Neural progenitor cell (in vitro differentiated cells): ENCODE data around the gene SLC6A18. TPM values are rescaled to one million over a fixed set of nuclear protein-coding genes. Genes with fewer than 3 reads are reported as not detected.

Source experiments
- DNase-seq: peaks from one replicate; pipeline ENCODE4 v3.0.0-alpha.2; 2016; ENCODE audit warnings: low spot score
- H2AFZ ChIP-seq: fragments of 200-600 bp; sonication (generic); replicated peaks from 2 replicates; pipeline ENCODE4 v1.6.1; 2016; ENCODE audit warnings: antibody characterized with exemption
- H3F3A ChIP-seq: fragments of 200-600 bp; sonication (generic); 2 replicates; pipeline ENCODE4 v1.6.1; 2016; ENCODE audit warnings: antibody characterized with exemption, low read depth
- H3K27ac ChIP-seq: fragments of 200-600 bp; sonication (generic); 2 replicates; pipeline ENCODE4 v1.5.1; 2016; ENCODE audit warnings: mild to moderate bottlenecking
- H3K27me3 ChIP-seq: fragments of 200-600 bp; sonication (generic); 2 replicates; pipeline ENCODE4 v1.6.1; 2016; ENCODE audit warnings: mild to moderate bottlenecking, moderate library complexity
- H3K36me3 ChIP-seq: fragments of 200-600 bp; sonication (generic); 2 replicates; pipeline ENCODE4 v1.5.1; 2016
- H3K4me1 ChIP-seq: fragments of 200-600 bp; sonication (generic); 2 replicates; pipeline ENCODE4 v1.6.1; 2016; ENCODE audit warnings: mixed run types
- H3K4me2 ChIP-seq: fragments of 200-600 bp; sonication (generic); 2 replicates; pipeline ENCODE4 v1.6.1; 2016
- H3K4me3 ChIP-seq: fragments of 200-600 bp; sonication (generic); 2 replicates; pipeline ENCODE4 v1.5.1; 2016
- H3K79me2 ChIP-seq: fragments of 200-600 bp; sonication (generic); 2 replicates; pipeline ENCODE4 v1.6.1; 2016; ENCODE audit warnings: low read depth
- H3K9ac ChIP-seq: fragments of 200-600 bp; sonication (generic); 2 replicates; pipeline ENCODE4 v1.6.1; 2016
- H3K9me3 ChIP-seq: fragments of 200-600 bp; sonication (generic); 2 replicates; pipeline ENCODE4 v1.5.1; 2016; ENCODE audit warnings: low read depth
- H4K20me1 ChIP-seq: fragments of 200-600 bp; sonication (generic); 2 replicates; pipeline ENCODE4 v1.6.1; 2016; ENCODE audit warnings: low read depth
- H3K27ac Mint-ChIP-seq: 3 replicates; pipeline ENCODE4 v1.8.0; 2021; ENCODE audit warnings: mixed read lengths
- H3K27me3 Mint-ChIP-seq: 2 replicates; pipeline ENCODE4 v1.8.0; 2022; ENCODE audit warnings: low read depth, mild to moderate bottlenecking, inconsistent platforms, moderate library complexity, mixed read lengths; ENCODE audit not compliant: insufficient read depth
- H3K36me3 Mint-ChIP-seq: 3 replicates; pipeline ENCODE4 v1.8.0; 2021; ENCODE audit warnings: mixed read lengths
- H3K4me1 Mint-ChIP-seq: 3 replicates; pipeline ENCODE4 v1.8.0; 2021; ENCODE audit warnings: mixed read lengths
- H3K4me3 Mint-ChIP-seq: 3 replicates; pipeline ENCODE4 v1.8.0; 2021; ENCODE audit warnings: mild to moderate bottlenecking, moderate library complexity, mixed read lengths
- H3K9me3 Mint-ChIP-seq: 3 replicates; pipeline ENCODE4 v1.8.0; 2020; ENCODE audit warnings: mixed read lengths
- EZH2 ChIP-seq: fragments of 200-600 bp; sonication (generic); IDR thresholded peaks from 2 replicates; pipeline ENCODE4 v1.6.1; 2017; ENCODE audit warnings: antibody characterized with exemption, mild to moderate bottlenecking, moderate library complexity
- EZH2phosphoT487 ChIP-seq: fragments of 200-600 bp; sonication (generic); IDR thresholded peaks from 2 replicates; pipeline ENCODE4 v1.6.1; 2017; ENCODE audit warnings: antibody characterized with exemption
- total RNA-seq: library from RNA; depleted of rRNA; stranded (reverse); fragments of >200 nt; gene quantifications from 2 replicates; pipeline ENCODE4 v1.2.3, GENCODE V29; 2015; ENCODE audit warnings: low replicate concordance
- TF ChIP-seq, protein P1 (sequence below): fragments of 200-600 bp; sonication (generic); IDR thresholded peaks from 2 replicates; pipeline ENCODE4 v1.5.1; 2017; ENCODE audit warnings: antibody characterized with exemption, mild to moderate bottlenecking

The SLC6A18 gene
- total RNA-seq, 1 donor from 2014 or later: not detected

DNA sequence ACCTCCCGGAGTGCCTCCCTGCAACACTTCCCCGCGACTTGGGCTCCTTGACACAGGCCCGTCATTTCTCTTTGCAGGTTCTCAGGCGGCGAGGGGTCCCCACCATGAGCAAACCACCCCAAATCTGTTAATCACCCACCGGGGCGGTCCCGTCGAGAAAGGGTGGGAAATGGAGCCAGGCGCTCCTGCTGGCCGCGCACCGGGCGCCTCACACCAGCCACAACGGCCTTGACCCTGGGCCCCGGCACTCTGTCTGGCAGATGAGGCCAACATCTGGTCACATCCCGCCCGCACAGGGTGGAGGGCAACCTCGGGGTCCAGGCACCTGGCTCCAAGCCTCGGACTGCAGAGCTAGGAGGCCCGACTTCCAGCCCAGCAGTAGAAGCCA lies 70.5 kb downstream of the SLC6A18 start:
- Histone ChIP-seq H3K36me3 (no peaks in the 10 kb centered on the region), H3K9me3 (no peaks in the 10 kb centered on the region), H3K4me2 (peak overlapping the region; percentile 85), H2AFZ (peak overlapping the region; percentile 91), H3K27me3 (peaks cover 43% of the 10 kb centered on the region), H3F3A (peaks cover 10% of the 10 kb centered on the region), H3K4me3 (peak overlapping the region; percentile 66), H3K4me1 (peaks cover 10% of the 10 kb centered on the region), H3K27ac (no peak overlapping the region), H3K9ac (no peak overlapping the region), H3K79me2 (no peaks in the 10 kb centered on the region), H4K20me1 (peaks cover 6% of the 10 kb centered on the region)
- Mint-ChIP-seq H3K4me1 (peaks cover 3% of the 10 kb centered on the region), H3K27me3 (peaks cover 16% of the 10 kb centered on the region), H3K4me3 (peak overlapping the region; percentile 73), H3K36me3 (no peaks in the 10 kb centered on the region), H3K27ac (no peak overlapping the region), H3K9me3 (no peaks in the 10 kb centered on the region)
- TF ChIP-seq EZH2phosphoT487 (no peak), EZH2 (no peak)
- TF ChIP-seq, protein P1, sequence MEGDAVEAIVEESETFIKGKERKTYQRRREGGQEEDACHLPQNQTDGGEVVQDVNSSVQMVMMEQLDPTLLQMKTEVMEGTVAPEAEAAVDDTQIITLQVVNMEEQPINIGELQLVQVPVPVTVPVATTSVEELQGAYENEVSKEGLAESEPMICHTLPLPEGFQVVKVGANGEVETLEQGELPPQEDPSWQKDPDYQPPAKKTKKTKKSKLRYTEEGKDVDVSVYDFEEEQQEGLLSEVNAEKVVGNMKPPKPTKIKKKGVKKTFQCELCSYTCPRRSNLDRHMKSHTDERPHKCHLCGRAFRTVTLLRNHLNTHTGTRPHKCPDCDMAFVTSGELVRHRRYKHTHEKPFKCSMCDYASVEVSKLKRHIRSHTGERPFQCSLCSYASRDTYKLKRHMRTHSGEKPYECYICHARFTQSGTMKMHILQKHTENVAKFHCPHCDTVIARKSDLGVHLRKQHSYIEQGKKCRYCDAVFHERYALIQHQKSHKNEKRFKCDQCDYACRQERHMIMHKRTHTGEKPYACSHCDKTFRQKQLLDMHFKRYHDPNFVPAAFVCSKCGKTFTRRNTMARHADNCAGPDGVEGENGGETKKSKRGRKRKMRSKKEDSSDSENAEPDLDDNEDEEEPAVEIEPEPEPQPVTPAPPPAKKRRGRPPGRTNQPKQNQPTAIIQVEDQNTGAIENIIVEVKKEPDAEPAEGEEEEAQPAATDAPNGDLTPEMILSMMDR: no peak
- no peak for DNase-seq

Other genes starting within 250 kb of the SLC6A18 start
- 1.3 and 3.2 TPM in 2 replicates for gene NKD2, start 216.6 kb upstream of the SLC6A18 start, total RNA-seq
- 7.5 and 27.3 TPM in 2 replicates for gene SLC12A7, start 113.3 kb upstream of the SLC6A18 start, total RNA-seq
- not detected in 2 replicates for gene SLC6A19, start 23.8 kb upstream of the SLC6A18 start, total RNA-seq
- 2.4 and 14.8 TPM in 2 replicates for gene TERT, start 69.7 kb downstream of the SLC6A18 start, total RNA-seq
- 74.8 and 79.9 TPM in 2 replicates for gene CLPTM1L, start 119.7 kb downstream of the SLC6A18 start, total RNA-seq
- gene SLC6A3, start 220.1 kb downstream of the SLC6A18 start, total RNA-seq: 0.19 and 0.32 TPM in 2 replicates